ENCODE data around the gene RPL39L. TPM values are rescaled to one million over a fixed set of nuclear protein-coding genes. Genes with fewer than 3 reads are reported as not detected.

Gene RPL39L
- total RNA-seq, 4 donors from 2014 or later: 3.5 to 145 (median 10.1) TPM

DNA sequence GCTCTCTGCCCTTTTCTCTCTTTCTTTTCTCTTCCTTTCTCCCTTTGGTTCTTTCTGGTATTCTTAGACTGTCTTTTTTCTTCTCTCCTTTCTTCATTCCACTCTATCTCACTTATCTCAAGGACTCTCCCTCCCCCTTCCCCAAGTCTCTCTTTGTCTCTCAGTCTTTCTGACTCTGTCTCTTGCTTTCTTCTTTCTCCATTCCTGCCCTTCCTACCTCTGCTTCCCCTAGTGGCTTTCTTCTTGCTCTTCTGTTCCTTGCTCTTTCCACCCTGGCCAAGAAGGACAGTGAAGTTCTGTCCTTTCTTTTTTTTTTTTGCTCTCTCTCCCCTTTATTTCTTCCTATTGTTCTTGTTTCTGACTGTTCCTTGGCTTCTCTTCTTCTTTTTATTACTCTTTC is 22.3 kb upstream of the RPL39L start:
- H3K4me3 ChIP-seq: no peak overlapping the region
- intact Hi-C loops (cut with DNase I; ENCODE audit: low total_unique reads): no loop called here
- no peaks in the 10 kb centered on the region for H3K27me3 ChIP-seq
- no peak for DNase-seq
- no peak overlapping the region for H3K27ac ChIP-seq
- no peaks in the 10 kb centered on the region for H3K36me3 ChIP-seq
- H3K9me3 ChIP-seq: no peaks in the 10 kb centered on the region
- no peaks in the 10 kb centered on the region for H3K4me1 ChIP-seq
- TF ChIP-seq, protein P1, sequence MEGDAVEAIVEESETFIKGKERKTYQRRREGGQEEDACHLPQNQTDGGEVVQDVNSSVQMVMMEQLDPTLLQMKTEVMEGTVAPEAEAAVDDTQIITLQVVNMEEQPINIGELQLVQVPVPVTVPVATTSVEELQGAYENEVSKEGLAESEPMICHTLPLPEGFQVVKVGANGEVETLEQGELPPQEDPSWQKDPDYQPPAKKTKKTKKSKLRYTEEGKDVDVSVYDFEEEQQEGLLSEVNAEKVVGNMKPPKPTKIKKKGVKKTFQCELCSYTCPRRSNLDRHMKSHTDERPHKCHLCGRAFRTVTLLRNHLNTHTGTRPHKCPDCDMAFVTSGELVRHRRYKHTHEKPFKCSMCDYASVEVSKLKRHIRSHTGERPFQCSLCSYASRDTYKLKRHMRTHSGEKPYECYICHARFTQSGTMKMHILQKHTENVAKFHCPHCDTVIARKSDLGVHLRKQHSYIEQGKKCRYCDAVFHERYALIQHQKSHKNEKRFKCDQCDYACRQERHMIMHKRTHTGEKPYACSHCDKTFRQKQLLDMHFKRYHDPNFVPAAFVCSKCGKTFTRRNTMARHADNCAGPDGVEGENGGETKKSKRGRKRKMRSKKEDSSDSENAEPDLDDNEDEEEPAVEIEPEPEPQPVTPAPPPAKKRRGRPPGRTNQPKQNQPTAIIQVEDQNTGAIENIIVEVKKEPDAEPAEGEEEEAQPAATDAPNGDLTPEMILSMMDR (IDR thresholded peaks at IDR 0.05): no peak
- no peak for TF ChIP-seq POLR2A (IDR thresholded peaks at IDR 0.05)

- H3K27me3 ChIP-seq: no peaks in the 10 kb centered on the region
- TF ChIP-seq POLR2A (IDR thresholded peaks at IDR 0.05): no peak
- TF ChIP-seq, protein P1 (IDR thresholded peaks at IDR 0.05): no peak
- no peak for DNase-seq
- intact Hi-C loops (cut with DNase I; ENCODE audit: low total_unique reads): no loop called here
- H3K36me3 ChIP-seq: no peaks in the 10 kb centered on the region
- H3K27ac ChIP-seq: no peak overlapping the region
- H3K4me1 ChIP-seq: no peaks in the 10 kb centered on the region
- no peaks in the 10 kb centered on the region for H3K9me3 ChIP-seq
- H3K4me3 ChIP-seq: no peak overlapping the region
These were observed 11.3 kb upstream of the RPL39L start for GRCh38 chr3:187150599-187150998.

DNA sequence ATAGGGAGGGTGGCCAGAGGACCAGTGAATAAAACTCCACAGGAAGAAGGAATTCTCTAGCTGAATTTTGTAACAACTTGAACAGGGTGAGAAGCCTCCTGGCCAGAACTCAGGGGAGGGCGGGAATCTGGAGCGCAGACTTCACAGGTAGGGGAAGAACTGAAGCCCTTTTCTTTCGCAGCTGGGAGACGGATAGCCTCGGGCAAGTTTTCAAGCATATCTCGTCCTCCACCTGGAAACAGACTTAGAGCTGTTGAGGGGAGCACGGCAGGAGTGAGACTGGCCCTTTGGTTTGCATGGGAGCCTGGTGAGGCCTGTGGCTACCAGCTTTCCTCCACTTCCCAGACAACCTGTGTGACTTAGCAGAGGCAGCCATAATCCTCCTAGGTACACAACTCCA is 10.9 kb upstream of the RPL39L start:
- Histone ChIP-seq H3K4me1 (no peaks in the 10 kb centered on the region), H3K27ac (no peak overlapping the region), H3K4me3 (no peak overlapping the region), H3K36me3 (no peaks in the 10 kb centered on the region), H3K9me3 (no peaks in the 10 kb centered on the region), H3K27me3 (no peaks in the 10 kb centered on the region)
- no peak for DNase-seq
- TF ChIP-seq, protein P1 (IDR thresholded peaks at IDR 0.05): no peak
- TF ChIP-seq POLR2A (IDR thresholded peaks at IDR 0.05): no peak
- intact Hi-C loops (cut with DNase I; ENCODE audit: low total_unique reads): no loop called here

- Histone ChIP-seq H3K4me3 (no peak overlapping the region), H3K9me3 (no peaks in the 10 kb centered on the region), H3K27me3 (no peaks in the 10 kb centered on the region)
These were observed 7.1 kb upstream of the RPL39L start for GRCh38 chr3:187146389-187146788.

DNA sequence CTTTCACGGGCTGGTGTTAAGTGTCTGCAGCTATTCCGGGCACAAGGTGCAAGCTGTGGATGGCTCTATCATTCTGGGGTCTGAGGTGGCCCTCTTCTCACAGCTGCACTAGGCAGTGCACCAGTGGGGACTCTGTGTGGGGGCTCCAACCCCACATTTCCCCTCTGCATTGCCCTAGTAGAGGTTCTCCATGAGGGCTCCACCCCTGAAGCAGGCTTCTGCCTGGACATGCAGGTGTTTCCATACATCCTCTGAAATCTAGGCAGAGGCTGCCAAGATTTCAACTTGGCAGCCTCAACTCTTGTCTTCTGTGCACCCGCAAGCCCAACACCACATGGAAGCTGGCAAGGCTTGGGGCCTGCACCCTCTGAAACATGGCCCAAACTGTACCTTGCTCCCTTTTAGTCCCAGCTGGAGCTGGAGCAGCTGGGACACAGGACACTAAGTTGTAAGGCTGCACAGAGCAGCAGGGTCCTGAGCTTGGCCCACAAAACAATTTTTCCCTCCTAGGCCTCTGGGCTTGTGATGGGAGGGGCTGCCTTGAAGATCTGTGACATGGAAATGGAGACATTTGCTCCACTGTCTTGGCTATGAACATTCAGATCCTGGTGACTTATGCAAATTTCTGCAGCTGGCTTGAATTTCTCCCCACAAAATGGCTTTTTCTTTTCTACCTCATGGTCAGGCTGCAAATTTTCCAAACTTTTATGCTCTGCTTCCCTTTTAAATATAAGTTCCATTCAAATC is 6.0 kb upstream of the RPL39L start:
- no peaks in the 10 kb centered on the region for H3K4me1 ChIP-seq
- TF ChIP-seq, protein P1 (IDR thresholded peaks at IDR 0.05): no peak
- TF ChIP-seq POLR2A (IDR thresholded peaks at IDR 0.05): no peak
- intact Hi-C loops (cut with DNase I; ENCODE audit: low total_unique reads): no loop called here
- no peaks in the 10 kb centered on the region for H3K27me3 ChIP-seq
- DNase-seq: no peak
- no peak overlapping the region for H3K27ac ChIP-seq
- H3K9me3 ChIP-seq: no peaks in the 10 kb centered on the region
- no peaks in the 10 kb centered on the region for H3K36me3 ChIP-seq
- H3K4me3 ChIP-seq: no peak overlapping the region

More at GRCh38 chr3:187146389-187146788, 7.1 kb upstream of the RPL39L start:
- intact Hi-C loops (cut with DNase I; ENCODE audit: low total_unique reads): no loop called here
- TF ChIP-seq, protein P1 (IDR thresholded peaks at IDR 0.05): no peak
- TF ChIP-seq POLR2A (IDR thresholded peaks at IDR 0.05): no peak
- no peak for DNase-seq
- H3K36me3 ChIP-seq: no peaks in the 10 kb centered on the region
- H3K4me1 ChIP-seq: no peaks in the 10 kb centered on the region
- H3K27ac ChIP-seq: no peak overlapping the region

All from uterus (tissue), 4 donors.